ENCODE measurements around the gene KLHL14.
"Not testable (repeated sequence)": the region's sequence is repeated elsewhere in the genome, so short reads cannot be mapped to it uniquely, and the experiment has no call there.

KLHL14 gene, protein sequence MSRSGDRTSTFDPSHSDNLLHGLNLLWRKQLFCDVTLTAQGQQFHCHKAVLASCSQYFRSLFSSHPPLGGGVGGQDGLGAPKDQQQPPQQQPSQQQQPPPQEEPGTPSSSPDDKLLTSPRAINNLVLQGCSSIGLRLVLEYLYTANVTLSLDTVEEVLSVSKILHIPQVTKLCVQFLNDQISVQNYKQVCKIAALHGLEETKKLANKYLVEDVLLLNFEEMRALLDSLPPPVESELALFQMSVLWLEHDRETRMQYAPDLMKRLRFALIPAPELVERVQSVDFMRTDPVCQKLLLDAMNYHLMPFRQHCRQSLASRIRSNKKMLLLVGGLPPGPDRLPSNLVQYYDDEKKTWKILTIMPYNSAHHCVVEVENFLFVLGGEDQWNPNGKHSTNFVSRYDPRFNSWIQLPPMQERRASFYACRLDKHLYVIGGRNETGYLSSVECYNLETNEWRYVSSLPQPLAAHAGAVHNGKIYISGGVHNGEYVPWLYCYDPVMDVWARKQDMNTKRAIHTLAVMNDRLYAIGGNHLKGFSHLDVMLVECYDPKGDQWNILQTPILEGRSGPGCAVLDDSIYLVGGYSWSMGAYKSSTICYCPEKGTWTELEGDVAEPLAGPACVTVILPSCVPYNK

DNA sequence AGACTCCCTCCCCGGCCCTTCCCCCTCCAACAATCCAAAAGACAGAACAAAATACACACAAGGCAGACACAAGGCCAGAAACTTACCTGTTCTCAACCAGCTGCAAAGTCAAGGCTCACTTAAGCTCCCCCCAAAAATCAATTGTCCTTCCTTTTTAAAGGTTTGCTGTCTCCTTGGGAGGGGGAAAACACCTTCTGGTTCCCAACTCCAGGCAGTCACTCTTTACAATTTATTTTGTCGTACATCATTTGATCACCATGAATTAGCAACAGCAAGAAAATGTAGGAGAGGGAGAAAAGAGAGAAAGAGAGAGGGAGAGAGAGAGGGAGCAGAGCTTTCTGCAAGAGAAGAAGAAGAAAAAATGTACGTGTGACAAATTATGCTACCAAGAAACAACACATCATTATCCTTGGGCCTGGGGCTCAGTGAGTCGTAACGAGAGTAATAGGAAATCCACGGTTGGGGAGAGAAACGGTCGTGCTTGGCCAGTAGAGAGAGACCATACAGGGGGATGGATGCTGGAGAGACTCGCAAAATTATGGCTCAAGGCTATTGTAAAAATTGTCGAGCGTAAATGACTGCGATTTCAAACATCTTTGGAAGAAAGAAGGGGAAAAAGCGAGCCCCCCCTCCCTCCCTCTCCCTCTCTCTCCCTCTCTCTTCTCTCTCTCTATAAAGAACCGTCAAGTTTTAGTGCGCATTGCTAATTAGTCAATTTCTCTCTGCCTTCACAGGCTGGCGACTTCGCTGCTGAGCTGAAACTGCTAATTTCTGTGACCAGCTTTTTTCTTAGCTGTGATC, at the start of gene KLHL14:
TSS of gene KLHL14 (minus strand) at position 443 of the 801 bp plus-strand sequence. CDS start 2,432 bp downstream, outside the sequence.
- no peak for DNase-seq

DNA sequence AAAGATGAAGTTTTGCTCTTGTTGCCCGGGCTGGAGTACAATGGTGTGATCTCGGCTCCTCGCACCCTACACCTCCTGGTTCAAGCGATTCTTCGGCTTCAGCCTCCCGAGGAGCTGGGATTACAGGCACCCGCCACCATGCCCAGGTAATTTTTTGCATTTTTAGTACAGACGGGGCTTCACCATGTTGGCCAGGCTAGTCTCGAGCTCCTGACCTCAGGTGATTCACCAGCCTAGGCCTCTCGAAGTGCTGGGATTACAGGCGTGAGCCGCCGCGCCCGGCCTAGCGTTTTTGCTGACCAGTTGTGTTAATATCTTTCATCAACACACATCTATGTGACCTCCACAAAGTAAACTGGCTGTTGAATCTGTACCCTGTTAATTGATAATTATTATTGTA, 49.4 kb upstream of the KLHL14 start:
- DNase-seq = no peak

DNA sequence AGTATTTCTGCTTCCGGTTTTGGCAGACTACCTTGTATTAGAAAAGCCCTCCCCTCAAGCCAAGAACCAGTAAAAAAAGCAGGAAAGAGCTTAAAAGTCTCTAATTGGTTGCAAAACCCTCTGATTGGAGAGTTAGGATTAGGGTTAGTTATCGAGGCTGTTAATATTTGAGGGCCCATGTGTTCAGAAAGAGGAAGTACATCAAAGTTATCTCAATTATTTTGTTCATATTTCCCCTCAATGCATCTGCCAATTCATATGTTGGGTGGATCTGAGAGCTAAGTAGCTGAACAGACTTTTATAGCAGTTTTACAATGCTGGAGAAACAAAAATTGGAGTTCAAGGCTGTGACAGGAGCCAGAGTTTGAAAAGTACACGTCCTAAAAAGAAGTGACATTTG, 43.1 kb upstream of the KLHL14 start:
- no peak for DNase-seq

DNA sequence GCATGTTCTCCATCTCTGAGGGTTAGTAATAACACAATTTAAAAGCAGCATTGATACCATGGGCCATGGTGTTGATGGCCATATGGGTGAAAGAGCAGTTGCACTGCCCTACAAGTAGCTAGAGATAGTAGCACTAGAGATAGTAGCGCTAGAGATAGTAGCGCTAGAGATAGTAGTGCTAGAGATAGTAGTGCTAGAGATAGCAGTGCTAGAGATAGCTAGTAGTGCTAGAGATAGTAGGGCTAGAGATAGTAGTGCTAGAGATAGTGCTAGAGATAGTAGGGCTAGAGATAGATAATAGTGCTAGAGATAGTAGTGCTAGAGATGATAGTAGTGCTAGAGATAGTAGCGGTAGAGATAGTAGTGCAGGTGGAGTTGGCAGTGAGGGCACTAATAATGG, 39.5 kb upstream of the KLHL14 start:
- DNase-seq = no peak

DNA sequence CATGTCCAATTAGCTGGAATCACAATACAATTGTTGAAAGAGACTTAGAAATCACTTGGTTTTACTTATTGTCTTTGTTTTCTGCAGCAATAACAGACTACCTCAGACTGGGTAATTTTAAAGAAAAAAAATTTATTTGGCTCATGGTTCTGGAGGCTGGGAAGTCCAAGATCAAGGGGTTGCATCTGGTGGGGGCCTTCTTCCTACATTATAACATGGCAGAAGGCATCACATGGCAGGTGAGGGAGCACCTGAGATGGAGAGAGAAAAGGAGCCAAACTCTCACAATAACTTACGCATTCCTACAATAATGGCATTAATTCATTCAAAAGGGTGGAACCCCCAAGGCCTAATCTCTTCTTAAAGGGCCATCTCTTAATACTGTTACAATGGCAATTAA, 37.5 kb upstream of the KLHL14 start:
- DNase-seq = no peak

DNA sequence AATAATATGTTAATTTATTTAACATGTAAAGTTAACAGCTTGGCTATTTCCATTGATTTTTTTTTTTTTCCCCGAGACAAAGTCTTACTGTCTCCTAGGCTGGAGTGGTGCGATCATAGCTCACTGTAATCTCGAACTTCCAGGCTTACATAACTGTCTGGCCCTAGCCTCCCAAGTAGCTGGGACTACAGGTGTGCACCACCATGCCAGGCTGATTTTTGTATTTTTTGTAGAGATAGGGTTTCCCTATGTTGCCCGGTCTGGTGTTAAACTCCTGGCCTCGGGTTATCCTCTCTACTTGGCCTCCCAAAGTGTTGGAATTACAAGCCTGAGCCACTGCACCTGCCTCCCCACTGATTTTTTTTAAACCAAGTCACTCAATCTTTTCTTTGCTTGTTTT, 32.5 kb upstream of the KLHL14 start:
- no peak for DNase-seq

DNA sequence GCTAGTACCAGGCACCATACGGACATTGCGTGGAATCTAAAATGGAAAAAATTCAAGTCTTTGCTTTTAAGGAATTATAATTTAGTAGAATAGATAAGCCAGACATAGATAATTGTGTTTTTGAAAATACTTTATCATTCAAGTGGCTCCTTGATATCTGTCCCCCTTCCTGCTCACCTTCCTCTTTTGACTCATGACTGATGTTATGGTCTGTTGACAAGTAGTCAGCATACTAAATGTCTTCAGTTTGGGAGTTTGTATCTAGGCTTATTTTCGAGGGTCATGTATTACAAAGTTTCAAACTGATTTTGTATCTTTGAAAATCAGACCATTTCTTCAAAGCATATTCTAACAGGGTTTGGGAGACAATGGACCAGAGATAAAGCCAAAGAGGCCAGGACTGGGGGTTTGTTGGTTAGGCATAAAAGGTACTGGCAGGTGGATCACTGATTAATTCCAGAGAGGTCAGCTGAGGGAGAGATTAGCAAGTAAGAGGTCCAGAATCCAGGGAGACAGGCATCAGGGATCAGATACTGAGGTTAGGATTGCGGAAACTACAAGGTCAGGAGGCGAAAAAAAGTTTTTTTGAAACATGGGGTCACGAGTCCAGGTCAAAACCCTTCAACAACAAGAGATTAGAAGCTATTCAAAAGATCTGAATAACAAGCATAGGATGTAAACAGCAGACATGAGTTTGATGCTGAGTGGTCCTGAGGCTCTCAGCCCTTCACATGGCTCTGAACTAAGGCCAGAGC, 31.5 kb upstream of the KLHL14 start:
- DNase-seq = no peak

DNA sequence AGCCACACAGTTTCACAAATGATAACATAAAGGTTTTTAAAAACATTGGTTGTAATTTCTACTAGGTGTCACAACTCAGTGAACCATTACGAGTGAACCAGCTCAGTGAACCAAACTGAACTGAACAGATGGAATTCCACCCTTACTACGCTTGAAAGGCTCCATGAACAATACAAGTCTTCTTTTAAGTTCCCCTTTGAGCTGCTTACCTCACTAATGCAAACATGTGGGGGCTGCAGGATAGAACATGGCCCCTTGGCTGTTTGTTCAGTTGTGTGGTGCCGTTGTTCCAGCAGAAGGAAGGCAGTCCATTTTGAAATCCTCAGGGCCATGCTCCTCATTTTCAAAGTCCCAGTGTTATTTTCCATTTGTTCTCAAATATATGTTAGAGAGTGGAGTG, 30.7 kb upstream of the KLHL14 start:
- no peak for DNase-seq

DNA sequence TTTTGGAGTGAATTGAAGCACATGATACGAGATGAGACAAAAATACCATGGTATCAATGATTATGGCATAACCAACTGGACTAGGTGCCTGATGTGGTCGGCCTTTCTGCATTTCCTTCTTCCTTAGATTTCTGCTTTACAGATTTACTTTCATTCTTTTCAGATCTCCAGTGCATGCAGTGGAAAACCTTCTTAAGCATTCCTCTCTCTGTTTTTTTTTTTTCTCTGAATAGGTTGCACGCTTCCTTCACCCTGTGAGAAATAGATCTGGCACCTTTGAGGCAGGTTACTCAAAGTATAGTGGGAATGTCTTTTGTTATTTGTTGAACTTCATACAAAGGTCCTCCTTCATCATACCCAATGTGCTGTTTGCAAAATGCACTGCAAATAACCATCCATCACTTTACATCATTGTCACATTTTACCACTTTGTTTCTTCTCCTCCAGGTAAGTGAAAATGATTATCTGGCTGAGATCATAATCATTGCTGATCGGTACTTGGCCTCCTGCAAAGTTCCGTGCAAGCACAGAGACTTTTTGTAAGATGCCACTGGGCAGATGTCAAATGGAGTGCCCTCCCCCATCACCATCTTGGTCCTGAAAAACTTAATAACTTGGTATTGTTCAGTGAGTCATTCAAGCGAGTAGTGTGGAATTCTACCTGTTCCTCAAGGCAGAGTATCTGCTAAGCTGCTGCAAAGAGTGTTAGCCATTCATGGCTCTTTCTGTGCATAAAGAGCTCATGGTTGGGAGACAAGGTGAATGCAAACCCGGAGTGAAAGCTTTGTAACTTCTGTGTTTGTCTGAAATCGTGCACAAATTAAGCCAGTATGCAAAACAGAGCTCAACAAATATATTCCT, 30.0 kb upstream of the KLHL14 start:
- DNase-seq = no peak

DNA sequence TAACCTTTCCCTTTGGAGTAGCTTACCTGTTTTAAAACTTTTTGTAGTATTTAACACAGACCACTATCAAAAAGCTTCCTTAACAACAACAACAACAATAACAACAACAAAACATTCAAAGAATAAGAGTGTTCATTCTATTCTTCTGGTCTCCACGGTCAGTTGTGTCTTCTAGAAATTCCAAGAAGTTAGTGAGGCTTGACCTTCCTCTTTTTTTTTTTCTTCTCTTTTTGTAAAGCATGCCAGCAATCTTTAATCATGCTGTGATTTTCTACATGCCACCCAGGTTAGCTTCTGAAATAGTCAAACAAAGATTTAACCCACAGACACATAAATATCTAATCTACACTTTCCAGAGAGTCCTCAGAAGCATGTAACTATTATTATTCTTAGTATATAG, 28.4 kb upstream of the KLHL14 start:
- DNase-seq = no peak

DNA sequence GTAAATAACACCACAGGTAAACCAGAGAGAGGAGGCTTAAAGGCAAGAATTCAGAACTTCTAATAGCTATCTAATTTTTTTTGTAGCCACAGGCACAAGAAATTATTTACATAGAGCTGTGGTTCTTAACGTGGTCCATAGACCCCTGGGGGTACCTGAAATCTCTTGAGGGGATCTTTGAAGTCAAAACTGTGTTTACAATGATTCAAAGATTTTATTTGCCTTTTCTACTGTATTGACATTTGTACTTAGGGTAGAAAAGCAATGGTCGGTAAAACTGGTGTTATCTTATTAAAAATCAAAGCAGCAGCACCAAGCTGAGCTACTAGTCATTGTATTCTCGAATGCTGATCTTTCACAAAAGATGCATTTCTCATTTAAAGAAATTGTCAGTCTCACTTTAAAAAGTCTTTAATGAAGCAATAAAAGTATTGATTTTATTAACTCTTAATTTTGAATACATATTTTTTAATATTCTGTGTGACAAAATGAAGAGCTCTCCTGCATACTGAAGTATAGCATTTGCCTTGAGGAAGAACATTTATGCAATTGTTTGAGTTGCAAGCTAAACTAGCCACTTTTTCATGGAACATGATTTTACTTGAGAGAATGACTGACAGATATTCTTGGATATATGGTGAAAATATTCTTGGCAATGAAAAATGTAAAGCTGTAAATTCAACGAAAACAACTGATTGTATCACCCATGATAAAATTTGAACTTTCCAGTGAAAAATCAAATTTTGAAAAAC, 25.6 kb upstream of the KLHL14 start:
- no peak for DNase-seq

DNA sequence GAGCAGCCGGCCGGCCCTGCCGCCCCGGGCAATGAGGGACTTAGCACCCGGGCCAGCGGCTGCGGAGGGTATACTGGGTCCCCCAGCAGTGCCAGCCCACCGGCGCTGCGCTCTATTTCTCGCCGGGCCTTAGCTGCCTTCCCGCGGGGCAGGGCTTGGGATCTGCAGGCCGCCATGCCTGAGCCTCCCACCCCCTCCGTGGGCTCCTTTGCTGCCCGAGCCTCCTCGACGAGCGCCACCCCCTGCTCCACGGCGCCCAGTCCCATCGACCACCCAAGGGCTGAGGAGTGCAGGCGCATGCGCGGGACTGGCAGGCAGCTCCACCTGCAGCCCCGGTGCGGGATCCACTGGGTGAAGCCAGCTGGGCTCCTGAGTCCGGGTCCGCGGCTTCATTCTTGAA, 21.8 kb upstream of the KLHL14 start:
- DNase-seq = not testable (repeated sequence)

DNA sequence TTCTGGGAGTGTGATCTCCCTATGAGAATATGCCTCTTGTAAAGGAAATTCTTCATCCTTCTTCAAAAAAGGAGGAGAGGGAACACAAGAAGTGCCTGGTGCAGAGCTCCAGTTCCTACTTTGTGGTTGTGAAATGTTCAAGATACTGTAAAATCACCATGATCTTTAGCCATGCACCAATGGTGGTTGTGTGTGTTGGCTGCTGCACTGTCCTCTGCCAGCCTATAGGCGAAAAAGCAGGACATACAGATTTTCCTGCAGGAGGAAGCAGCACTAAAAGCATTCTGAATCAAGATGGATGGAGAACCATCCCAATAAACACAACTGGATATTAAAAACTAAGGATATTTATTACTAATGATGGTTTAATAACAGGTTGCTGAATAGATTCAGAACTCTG, 6.2 kb upstream of the KLHL14 start:
- no peak for DNase-seq

DNA sequence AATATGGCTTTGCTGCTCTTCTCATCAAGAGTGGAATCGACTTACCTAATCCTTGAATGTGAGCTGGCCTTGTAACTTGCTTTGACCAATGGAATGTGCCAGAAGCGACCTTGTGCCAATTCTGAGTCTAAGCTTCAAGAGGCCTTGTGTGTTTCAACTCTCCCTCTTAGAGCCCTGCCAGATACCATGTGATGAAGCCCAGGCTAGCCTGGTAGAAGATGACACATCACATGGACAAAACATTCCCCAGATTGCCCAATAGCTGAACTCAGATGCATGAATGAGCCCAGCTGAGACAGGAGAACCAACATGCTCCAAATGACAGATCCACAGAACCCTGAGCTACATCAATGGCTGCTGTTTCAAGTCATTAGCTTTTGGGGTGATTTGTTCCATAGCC, 4.2 kb upstream of the KLHL14 start:
- DNase-seq = no peak

DNA sequence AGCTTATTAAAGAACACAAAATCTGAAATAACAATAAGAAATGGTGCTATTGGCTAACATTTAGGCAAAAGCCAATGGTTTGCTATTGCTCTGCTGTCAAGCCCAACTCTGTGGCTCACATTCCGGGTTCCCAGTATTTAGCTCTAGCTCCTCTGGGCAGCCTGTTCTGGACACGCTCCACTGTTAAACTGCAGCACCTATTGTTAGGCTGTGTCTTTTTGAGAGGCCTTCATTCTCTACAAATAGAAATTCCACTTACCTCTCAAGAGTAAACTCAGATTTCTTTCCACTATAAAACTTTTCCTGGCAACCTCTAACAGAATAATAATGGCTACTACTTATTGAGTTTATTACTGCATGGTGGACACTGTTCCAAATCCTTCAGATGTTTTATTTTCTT, 3.7 kb upstream of the KLHL14 start:
- DNase-seq = no peak

DNA sequence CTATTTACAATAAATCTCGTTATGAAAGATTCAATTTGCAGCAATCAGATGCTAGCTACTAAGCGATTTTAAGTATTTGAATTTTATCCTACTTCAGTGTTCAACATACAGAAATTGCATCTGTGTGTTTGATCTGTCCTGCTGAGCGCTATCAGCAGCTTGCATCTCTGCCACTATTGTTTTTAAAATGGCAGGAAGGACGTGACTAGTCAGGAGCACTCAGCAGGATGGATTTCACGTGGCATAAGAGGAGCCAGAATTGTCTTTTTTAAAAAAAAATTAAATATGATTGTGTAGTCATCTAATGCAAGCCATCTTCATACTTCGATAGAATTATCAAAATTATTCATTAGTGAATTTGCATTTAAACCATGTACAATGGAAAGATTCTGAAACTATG, 2.8 kb upstream of the KLHL14 start:
- DNase-seq = no peak

DNA sequence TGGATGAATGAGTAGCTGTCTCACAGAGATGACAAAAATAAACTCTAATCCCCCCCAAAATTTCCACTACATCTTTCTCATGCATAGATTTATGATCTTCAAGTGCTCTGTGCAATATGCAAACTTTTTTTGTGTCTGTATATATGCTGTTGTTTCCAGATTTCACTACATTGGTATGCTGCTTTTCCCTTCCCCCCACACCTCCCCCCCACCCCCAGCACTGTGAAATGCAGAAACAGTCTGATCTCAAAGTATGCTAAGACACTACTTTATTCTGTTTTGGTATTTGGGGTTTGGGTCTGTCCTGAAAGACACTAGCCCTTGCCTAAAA, 524 bp upstream of the KLHL14 start:
- DNase-seq = no peak

DNA sequence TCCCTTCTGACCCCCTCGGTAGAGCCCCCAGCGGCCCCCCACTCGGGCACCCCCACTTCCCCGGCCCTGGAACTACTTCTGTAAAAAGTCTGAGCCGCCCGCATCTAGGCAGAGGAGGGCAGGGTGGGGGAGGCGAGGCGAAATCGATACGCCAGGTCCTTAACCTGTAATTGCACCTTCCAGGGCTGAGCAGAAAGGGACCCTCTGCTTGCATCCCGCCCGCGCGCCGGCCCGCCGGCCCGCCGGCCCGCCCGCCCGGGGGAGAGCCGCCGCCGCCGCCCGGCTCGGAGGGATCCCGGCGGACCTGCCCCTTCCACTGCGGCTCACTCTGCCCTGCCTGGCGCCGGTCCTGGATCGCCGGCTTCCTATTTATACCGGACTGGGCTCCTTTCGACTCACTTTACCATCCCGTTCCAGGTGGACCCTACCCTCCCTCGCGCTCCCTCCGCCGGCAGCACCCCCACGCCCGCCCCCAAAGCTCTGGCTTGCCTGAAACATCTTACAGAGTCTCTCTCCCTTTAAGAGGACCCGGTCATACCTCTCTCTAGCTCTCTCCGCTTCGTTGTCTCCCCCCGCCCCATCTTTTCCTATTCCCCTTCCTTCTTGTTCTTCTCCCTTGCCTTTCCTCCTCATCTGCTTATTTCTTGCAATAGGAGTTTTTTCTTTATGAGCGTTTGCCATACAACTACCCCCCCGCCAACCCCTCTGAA, 797 bp downstream of the KLHL14 start:
- no peak for DNase-seq

DNA sequence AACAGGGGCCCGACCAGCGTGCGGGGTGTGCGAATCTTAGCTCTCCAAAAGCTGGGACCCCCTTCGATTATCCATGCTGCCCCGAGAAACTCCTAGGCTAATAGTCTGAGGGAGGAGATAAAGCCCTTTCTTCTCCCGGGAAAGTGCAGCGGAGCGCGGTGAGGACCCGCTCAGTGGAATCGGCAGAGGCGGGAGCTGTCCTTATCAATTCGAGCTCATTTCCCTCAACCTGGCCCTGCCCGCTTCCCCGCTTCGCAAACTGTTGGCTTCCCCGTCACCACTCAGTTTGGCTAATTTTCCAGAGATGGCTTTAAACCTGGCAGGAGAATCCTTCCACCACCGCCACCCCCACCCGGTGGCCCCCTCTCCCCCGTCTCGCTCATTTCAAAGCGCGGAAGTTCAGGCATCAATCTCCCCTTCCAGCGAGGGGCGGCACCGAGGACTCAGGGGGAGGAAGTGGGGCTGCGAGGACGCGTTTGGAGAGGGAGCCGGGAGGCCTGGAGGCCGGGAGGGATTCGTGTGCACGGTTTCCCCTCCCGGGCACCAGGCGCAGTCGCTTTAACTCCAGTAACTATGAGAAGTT, 1.6 kb downstream of the KLHL14 start:
- DNase-seq = no peak

DNA sequence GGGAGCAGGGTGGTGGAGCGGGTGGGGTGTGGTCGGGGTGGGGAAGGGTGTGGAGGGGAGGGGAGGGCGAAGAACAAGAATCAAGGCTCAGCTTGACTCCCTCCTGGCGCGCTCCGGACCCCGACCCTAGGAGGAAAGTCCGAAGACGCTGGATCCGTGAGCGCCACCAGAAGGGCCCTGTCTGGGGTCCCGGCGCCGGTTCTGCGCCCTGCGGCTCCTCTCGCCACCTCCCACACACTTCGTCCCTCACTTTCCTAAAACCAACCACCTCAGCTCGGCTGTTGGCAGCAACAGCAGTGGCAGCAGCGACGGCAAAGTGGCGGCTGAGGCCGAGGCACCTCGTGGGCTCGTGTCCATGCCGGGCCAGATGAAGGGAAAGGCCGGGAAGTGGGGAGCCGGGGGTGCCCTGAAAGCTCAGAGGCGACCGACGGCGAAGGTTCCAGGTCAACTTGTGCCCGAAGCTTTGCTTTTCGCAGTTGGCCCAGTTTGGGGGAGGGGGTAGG, 2.1 kb downstream of the KLHL14 start:
- no peak for DNase-seq

Measured in inflammatory macrophage treated with lipopolysaccharide for 1 hour (primary cell).